Right lobe of liver (tissue), 6 donors: ENCODE data around the gene HOXA2. TPM values are rescaled to one million over a fixed set of nuclear protein-coding genes. Genes with fewer than 3 reads are reported as not detected.

ENCODE experiments used
- ATAC-seq, 4 donors: fragments of 200-7000 bp; cut with Tn5 transposase; one replicate each; pipeline ENCODE4 v1.9.1; 2020; ENCODE audit warnings: mild to moderate bottlenecking in 4 of 4, moderate library complexity in 4 of 4
- DNase-seq, 3 donors: peaks; one replicate each; pipeline ENCODE4 v3.0.0-alpha.2; 2020
- H3K27ac ChIP-seq, 3 donors: fragments of 200-600 bp; one replicate each; pipeline ENCODE4 v1.8.0; 2022
- H3K27me3 ChIP-seq, 2 donors: fragments of 200-600 bp; one replicate each; pipeline ENCODE4 v1.8.0; 2022
- H3K36me3 ChIP-seq, 4 donors: fragments of 200-600 bp; sonication (generic) in 1 of 4; one replicate each; pipeline versions ENCODE4 v1.5.1 to v1.8.0; 2017 to 2022; ENCODE audit warnings: control low read depth in 1 of 4
- H3K4me1 ChIP-seq, 4 donors: fragments of 200-600 bp; sonication (generic) in 1 of 4; one replicate each; pipeline versions ENCODE4 v1.5.1 to v1.8.0; 2017 to 2022; ENCODE audit warnings: control low read depth in 1 of 4
- H3K4me3 ChIP-seq, 3 donors: fragments of 200-600 bp; one replicate each; pipeline ENCODE4 v1.8.0; 2022
- H3K9me3 ChIP-seq, 4 donors: fragments of 200-600 bp; sonication (generic) in 1 of 4; one replicate each; pipeline versions ENCODE4 v1.5.1 to v1.8.0; 2017 to 2022; ENCODE audit warnings: control low read depth in 1 of 4
- CTCF ChIP-seq, 4 donors: fragments of 200-600 bp in 3 of 4; fragments of 450-650 bp in 1 of 4; IDR thresholded peaks; one replicate each; pipeline versions ENCODE4 v1.5.1 to v1.8.0; 2016 to 2022; ENCODE audit warnings: antibody characterized with exemption in 4 of 4, mild to moderate bottlenecking in 2 of 4
- POLR2A ChIP-seq: fragments of 450-650 bp; IDR thresholded peaks from one replicate; pipeline ENCODE4 v1.6.1; 2017; ENCODE audit warnings: antibody characterized with exemption, mild to moderate bottlenecking
- WGBS: methylation state at CpG from one replicate; pipeline ENCODE4 v1.1.6; 2018; ENCODE audit warnings: low coverage, low lambda C conversion rate; ENCODE audit not compliant: insufficient coverage; ENCODE audit errors: missing lambda C conversion rate; 5-methylcytosine and 5-hydroxymethylcytosine counted together
- intact Hi-C, 2 donors: fragments of 100-400 bp; cut with DNase I; formaldehyde crosslinking; loops; one replicate each; pipeline versions ENCODE4 v1.11.2 to v1.14.1; 2022
- total RNA-seq, 6 experiments: library from RNA; depleted of rRNA in 2 of 6; stranded (reverse); fragments of >200 nt in 2 of 6; fragmentation: NEBNext Ultra II Directional in 3 of 6; extraction: Animal tissue kit (Norgen Biotek cat#: 25700) in 3 of 6; gene quantifications; one replicate each; pipeline versions ENCODE4 v1.1.0 to v1.2.4, GENCODE V29; 2016 to 2023
- donor health status: DM: no; HTN: yes; CAD: no.
- donor health status: DM: no; HTN: no; CAD: no.
- donor health status: DM: no; HTN: no; CAD: no.
- donor health status: DM: no; HTN: yes; CAD: no.
- donor health status: DM: no; HTN: yes; CAD: no.

HOXA2 gene
- total RNA-seq, 6 experiments from 2014 or later, result 0.16 to 0.19 (median 0.17) TPM; not detected in 3

GRCh38 chr7:27130540-27131389 is 28.3 kb upstream of the HOXA2 start, which contains the start of gene HOXA4:
Gene HOXA4 (minus strand): TSS chr7:27130757. CDS start chr7:27130733, 24 bp downstream.
- H3K27me3 ChIP-seq, result peaks cover 0 to 24% of the 10 kb centered on the region in 2 donors
- H3K4me1 ChIP-seq, result no peaks in the 10 kb centered on the region
- no peaks in the 10 kb centered on the region for H3K9me3 ChIP-seq
- TF ChIP-seq POLR2A (peak; percentile 30), CTCF (IDR thresholded peaks at IDR 0.05) (no peak)
- WGBS, result 19% methylated on average over 51 of the region's 67 CpGs
- intact Hi-C loops, result no loop called here
- peak within 1 kb of the TSS; percentile 38 to 54 (median 46) for H3K4me3 ChIP-seq
- DNase-seq, result peak; percentile 81 to 88 (median 88)
- peak; percentile 85 to 94 (median 92) for ATAC-seq
- peak within 1 kb of the TSS; percentile 66 to 81 (median 81) for H3K27ac ChIP-seq
- no peaks in the 10 kb centered on the region for H3K36me3 ChIP-seq

- TF ChIP-seq POLR2A (no peak), CTCF (IDR thresholded peaks at IDR 0.05) (peak in 1 of 4 donors; percentile 21)
- Histone ChIP-seq H3K4me3 (peak overlapping the region; percentile 38 to 50 (median 46)), H3K4me1 (no peaks in the 10 kb centered on the region), H3K36me3 (no peaks in the 10 kb centered on the region), H3K27me3 (peaks cover 0 to 22% of the 10 kb centered on the region in 2 donors), H3K9me3 (no peaks in the 10 kb centered on the region), H3K27ac (peak overlapping the region; percentile 40 to 81 (median 81))
- peak; percentile 9 to 18 (median 12) for ATAC-seq
- whole genome bisulfite sequencing, result 17% methylated on average over 11 of the region's 72 CpGs
- intact Hi-C loops, result no loop called here
- no peak for DNase-seq
Measured at GRCh38 chr7:27129729-27130539, 27.5 kb upstream of the HOXA2 start.

GRCh38 chr7:27128776-27129728 is 26.6 kb upstream of the HOXA2 start:
- Histone ChIP-seq H3K4me1 (no peaks in the 10 kb centered on the region), H3K27me3 (peaks cover 0 to 31% of the 10 kb centered on the region in 2 donors)
- 38% methylated on average over 25 of the region's 28 CpGs for WGBS

More at GRCh38 chr7:27128776-27129728, 26.6 kb upstream of the HOXA2 start:
- DNase-seq, result no peak
- peak overlapping the region in 2 of 3 donors; percentile 7 to 22 for H3K4me3 ChIP-seq
- H3K27ac ChIP-seq, result no peak overlapping the region
- no peak for ATAC-seq
- no peaks in the 10 kb centered on the region for H3K9me3 ChIP-seq
- intact Hi-C loops, result no loop called here
- no peaks in the 10 kb centered on the region for H3K36me3 ChIP-seq
- TF ChIP-seq CTCF (IDR thresholded peaks at IDR 0.05) (no peak), POLR2A (no peak)
